Heart right ventricle (tissue), 16 donors: Measurements from ENCODE around the gene HRAS. TPM values are rescaled to one million over a fixed set of nuclear protein-coding genes. Genes with fewer than 3 reads are reported as not detected.
A peak's percentile ranks its signal among the peaks of the same experiment; 100 is the strongest.

ENCODE experiments used
- ATAC-seq, 8 donors: fragments of 200-7000 bp; cut with Tn5 transposase; one replicate each; pipeline ENCODE4 v1.9.1; 2020; ENCODE audit warnings: mild to moderate bottlenecking in 8 of 8, moderate library complexity in 8 of 8, moderate number of reproducible peaks in 1 of 8
- DNase-seq, 2 donors: peaks; one replicate each; pipeline ENCODE4 v3.0.0-alpha.2; 2020
- H3K27ac ChIP-seq, 10 donors: fragments of 200-600 bp; sonication (generic) in 2 of 10; one replicate each; pipeline versions ENCODE4 v1.5.0 to v1.8.0; 2020 to 2022; ENCODE audit warnings: mild to moderate bottlenecking in 3 of 10
- H3K27me3 ChIP-seq, 7 donors: fragments of 200-600 bp; one replicate each; pipeline ENCODE4 v1.8.0; 2021 to 2022; ENCODE audit warnings: mild to moderate bottlenecking in 2 of 7
- H3K36me3 ChIP-seq, 9 donors: fragments of 200-600 bp; sonication (generic) in 1 of 9; one replicate each; pipeline versions ENCODE4 v1.5.0 to v1.8.0; 2020 to 2022; ENCODE audit warnings: mild to moderate bottlenecking in 2 of 9
- H3K4me1 ChIP-seq, 9 donors: fragments of 200-600 bp; sonication (generic) in 1 of 9; one replicate each; pipeline versions ENCODE4 v1.5.0 to v1.8.0; 2020 to 2022; ENCODE audit warnings: mild to moderate bottlenecking in 4 of 9
- H3K4me3 ChIP-seq, 10 donors: fragments of 200-600 bp; sonication (generic) in 2 of 10; one replicate each; pipeline versions ENCODE4 v1.5.0 to v1.8.0; 2020 to 2022; ENCODE audit warnings: mild to moderate bottlenecking in 7 of 10, moderate library complexity in 2 of 10
- H3K9me3 ChIP-seq, 11 donors: fragments of 200-600 bp in 10 of 11; sonication (generic) in 2 of 11; one replicate each; pipeline versions ENCODE4 v1.5.0 to v1.8.0; 2013 to 2022; ENCODE audit warnings: mild to moderate bottlenecking in 2 of 11, control low read depth in 1 of 11, moderate library complexity in 1 of 11
- CTCF ChIP-seq, 9 donors: fragments of 200-600 bp; sonication (generic) in 2 of 9; IDR thresholded peaks; one replicate each; pipeline versions ENCODE4 v1.5.0 to v1.8.0; 2021 to 2022; ENCODE audit warnings: antibody characterized with exemption in 9 of 9, mild to moderate bottlenecking in 5 of 9, moderate library complexity in 1 of 9
- whole genome bisulfite sequencing, 2 donors: extraction: QIAGEN DNeasy Blood & Tissue Kit; methylation state at CpG; one replicate each; pipeline ENCODE4 v1.1.7; 2013; ENCODE audit warnings: inconsistent platforms in 1 of 2; 5-methylcytosine and 5-hydroxymethylcytosine counted together
- intact Hi-C, 10 donors: fragments of 100-400 bp; cut with DNase I; formaldehyde crosslinking; loops; one replicate each; pipeline versions ENCODE4 v1.11.1 to v1.14.2; 2022
- polyA plus RNA-seq, 2 donors: library from polyadenylated mRNA; stranded (reverse); fragments of 200-250 nt; gene quantifications; one replicate each; pipeline ENCODE4 v1.2.3, GENCODE V29; 2013
- total RNA-seq, 10 donors: library from RNA; stranded (reverse); fragmentation: NEBNext Ultra II Directional in 3 of 10; extraction: Animal tissue kit (Norgen Biotek cat#: 25700) in 3 of 10; gene quantifications; one replicate each; pipeline versions ENCODE4 v1.2.1 to v1.2.4, GENCODE V29; 2021 to 2023
- donor health status: Arrhythmogenic right ventricular cardiomyopathy.
- donor health status: ischemic (EF 13 %, LVEDD 7.1; RV severe dilation, severe dysfunction).
- donor health status: healthy with polysubstance abuse.
- donor health status: DM: no; HTN: yes; CAD: no.
- donor health status: DM: no; HTN: no; CAD: no.
- donor health status: ischemic (EF 25% LVEDD 6.9; RV normal size, moderate dysfunction).
- donor health status: ischemic (EF 25% LVEDD 5.7; RV mildly dilated, moderate dysfunction).
- donor health status: healthy.
- donor health status: DM: yes; HTN: yes; CAD: no.
- donor health status: Ischemic cardiomyopathy.
- donor health status: ischemic (EF 35%, LVEDD 5.7; RV mildly dilated, moderate dysfunction).
- donor health status: nonischemic (EF 11% LVEDD 7.7; RV severe dilation, severe dysfunction).
- donor health status: DM: yes; HTN: yes; CAD: no.
- donor health status: PGD.
- donor health status: ischemic (EF 29% LVEDD 5.4; RV normal size, mild dysfunction).
- donor health status: nonischemic (EF 23%, LVEDD 6.1; RV moderate dilation, normal function).

HRAS gene
- total and polyA plus RNA-seq, 12 donors, result 44.7 to 132 (median 56.4) TPM

GRCh38 chr11:498297-499181 lies 36.8 kb downstream of the HRAS start:
- TF ChIP-seq CTCF (IDR thresholded peaks at IDR 0.05), result no peak
- no peaks in the 10 kb centered on the region for H3K27me3 ChIP-seq
- H3K27ac ChIP-seq, result peak overlapping the region in 8 of 10 donors; percentile 41 to 100 (median 61)
- ATAC-seq (peak in 2 of 8 donors; percentile 2 to 4), DNase-seq (peak in 1 of 2 donors; percentile 17)
- H3K4me1 ChIP-seq, result peaks cover 11 to 74% (median 40%) of the 10 kb centered on the region in 9 donors
- H3K9me3 ChIP-seq, result no peaks in the 10 kb centered on the region
- no peak overlapping the region for H3K4me3 ChIP-seq
- H3K36me3 ChIP-seq, result peaks cover 0 to 88% (median 64%) of the 10 kb centered on the region in 9 donors
- intact Hi-C loops, result loop anchor here in 1 of 10 donors (5.0 kb wide), 1 partner anchor 46 kb away; the partner anchor contains the start of gene PTDSS2
- WGBS, 2 donors, result 91 to 93% methylated on average over 39 of the region's 39 CpGs

- Histone ChIP-seq H3K27me3 (no peaks in the 10 kb centered on the region), H3K4me3 (no peak overlapping the region), H3K27ac (peak overlapping the region in 8 of 10 donors; percentile 41 to 100 (median 61)), H3K4me1 (peaks cover 6 to 66% (median 32%) of the 10 kb centered on the region in 9 donors), H3K9me3 (no peaks in the 10 kb centered on the region), H3K36me3 (peaks cover 0 to 97% (median 64%) of the 10 kb centered on the region in 9 donors)
- ATAC-seq (peak; percentile 30 to 68 (median 41)), DNase-seq (peak; percentile 51 to 72)
- intact Hi-C loops, result loop anchor here in 1 of 10 donors (5.0 kb wide), 1 partner anchor 45 kb away; the partner anchor contains the start of gene PTDSS2
- peak in 2 of 9 donors; percentile 7 to 15 for TF ChIP-seq CTCF (IDR thresholded peaks at IDR 0.05)
- 83 to 86% methylated on average over 31 of the region's 31 CpGs for WGBS, 2 donors
Observed at GRCh38 chr11:497565-498296, 37.6 kb downstream of the HRAS start.

GRCh38 chr11:496834-497564 lies 38.4 kb downstream of the HRAS start:
- H3K4me1 ChIP-seq, result peaks cover 2 to 59% (median 25%) of the 10 kb centered on the region in 9 donors
- no peak for TF ChIP-seq CTCF (IDR thresholded peaks at IDR 0.05)
- H3K4me3 ChIP-seq, result no peak overlapping the region
- H3K9me3 ChIP-seq, result no peaks in the 10 kb centered on the region
- H3K36me3 ChIP-seq, result peaks cover 0 to 99% (median 64%) of the 10 kb centered on the region in 9 donors
- H3K27me3 ChIP-seq, result no peaks in the 10 kb centered on the region
- no peak overlapping the region for H3K27ac ChIP-seq
- peak in 1 of 2 donors; percentile 7 for DNase-seq
- intact Hi-C loops, result loop anchor here in 1 of 10 donors (5.0 kb wide), 1 partner anchor 45 kb away; the partner anchor contains the start of gene PTDSS2
- ATAC-seq, result no peak
- 94 to 96% methylated on average over 34 of the region's 34 CpGs for WGBS, 2 donors
